GM23248 (cell line): ENCODE results near the gene ASPM. TPM values are rescaled to one million over a fixed set of nuclear protein-coding genes. Genes with fewer than 3 reads are reported as not detected.

Source experiments
- DNase-seq: peaks from one replicate; pipeline ENCODE4 v3.0.0-alpha.2; 2015
- H2AFZ ChIP-seq: fragments of 200-600 bp; sonication (generic); 2 replicates; pipeline ENCODE4 v1.6.1; 2016; ENCODE audit warnings: antibody characterized with exemption
- H3F3A ChIP-seq: fragments of 200-600 bp; sonication (generic); 2 replicates; pipeline ENCODE4 v1.6.1; 2016; ENCODE audit warnings: mild to moderate bottlenecking, antibody characterized with exemption, mixed run types; ENCODE audit not compliant: insufficient read depth
- H3K27ac ChIP-seq: fragments of 200-600 bp; sonication (generic); 2 replicates; pipeline ENCODE4 v1.5.1; 2016; ENCODE audit warnings: mild to moderate bottlenecking
- H3K27me3 ChIP-seq: fragments of 200-600 bp; sonication (generic); replicated peaks from 2 replicates; pipeline ENCODE4 v1.6.1; 2016; ENCODE audit warnings: mild to moderate bottlenecking; ENCODE audit not compliant: insufficient read depth
- H3K36me3 ChIP-seq: fragments of 200-600 bp; sonication (generic); 2 replicates; pipeline ENCODE4 v1.6.1; 2016; ENCODE audit warnings: low read depth, mild to moderate bottlenecking
- H3K4me1 ChIP-seq: fragments of 200-600 bp; sonication (generic); 2 replicates; pipeline ENCODE4 v1.6.1; 2016; ENCODE audit warnings: mild to moderate bottlenecking; ENCODE audit not compliant: insufficient read depth
- H3K4me2 ChIP-seq: fragments of 200-600 bp; sonication (generic); one replicate; pipeline ENCODE4 v1.6.1; 2016; ENCODE audit warnings: mild to moderate bottlenecking; ENCODE audit not compliant: unreplicated experiment
- H3K4me3 ChIP-seq: fragments of 200-600 bp; sonication (generic); 2 replicates; pipeline ENCODE4 v1.5.1; 2016; ENCODE audit warnings: mild to moderate bottlenecking
- H3K79me2 ChIP-seq: fragments of 200-600 bp; sonication (generic); 2 replicates; pipeline ENCODE4 v1.6.1; 2016; ENCODE audit warnings: mild to moderate bottlenecking; ENCODE audit not compliant: insufficient read depth
- H3K9ac ChIP-seq: fragments of 200-600 bp; sonication (generic); 2 replicates; pipeline ENCODE4 v1.6.1; 2016; ENCODE audit warnings: mild to moderate bottlenecking
- H3K9me2 ChIP-seq: fragments of 200-600 bp; sonication (generic); 2 replicates; pipeline ENCODE4 v1.6.1; 2016; ENCODE audit warnings: mixed run types, mild to moderate bottlenecking, moderate library complexity; ENCODE audit not compliant: insufficient read depth
- H3K9me3 ChIP-seq: fragments of 200-600 bp; sonication (generic); one replicate; pipeline ENCODE4 v1.6.1; 2017; ENCODE audit warnings: low read depth
- H4K20me1 ChIP-seq: fragments of 200-600 bp; sonication (generic); 2 replicates; pipeline ENCODE4 v1.6.0; 2016; ENCODE audit not compliant: insufficient read depth
- EZH2 ChIP-seq: fragments of 200-600 bp; sonication (generic); IDR thresholded peaks from 2 replicates; pipeline ENCODE4 v1.6.1; 2018; ENCODE audit warnings: antibody characterized with exemption, mild to moderate bottlenecking; ENCODE audit not compliant: insufficient read depth, poor library complexity, severe bottlenecking
- EZH2phosphoT487 ChIP-seq: fragments of 200-600 bp; sonication (generic); IDR thresholded peaks from 2 replicates; pipeline ENCODE4 v1.6.1; 2018; ENCODE audit warnings: antibody characterized with exemption, moderate library complexity, mild to moderate bottlenecking, low read depth; ENCODE audit not compliant: insufficient read depth
- WGBS, 2 experiments: methylation state at CpG; one replicate each; pipeline ENCODE4 v1.1.6; 2015 to 2017; ENCODE audit warnings: low lambda C conversion rate in 2 of 2, low coverage in 1 of 2; ENCODE audit errors: missing lambda C conversion rate in 2 of 2; 5-methylcytosine and 5-hydroxymethylcytosine counted together
- in situ Hi-C: fragments of 300-500 bp; cut with MboI; formaldehyde crosslinking; loops from 2 replicates; pipeline ENCODE4 v1.15.0; 2020
- polyA plus RNA-seq: library from polyadenylated mRNA; unstranded; fragments of >200 nt; fragmentation: Nextera tagmentation; extraction: Ambion mirVana; gene quantifications from 2 replicates; pipeline ENCODE4 v1.2.1, GENCODE V29; 2016
- total RNA-seq: library from RNA; depleted of rRNA; stranded (reverse); fragments of >200 nt; shearing (Covaris generic); gene quantifications from 2 replicates; pipeline ENCODE4 v1.2.3, GENCODE V29; 2014

The ASPM gene
- total and polyA plus RNA-seq, 2 experiments from 2014 or later, result 7.3 to 17.2 TPM

DNA sequence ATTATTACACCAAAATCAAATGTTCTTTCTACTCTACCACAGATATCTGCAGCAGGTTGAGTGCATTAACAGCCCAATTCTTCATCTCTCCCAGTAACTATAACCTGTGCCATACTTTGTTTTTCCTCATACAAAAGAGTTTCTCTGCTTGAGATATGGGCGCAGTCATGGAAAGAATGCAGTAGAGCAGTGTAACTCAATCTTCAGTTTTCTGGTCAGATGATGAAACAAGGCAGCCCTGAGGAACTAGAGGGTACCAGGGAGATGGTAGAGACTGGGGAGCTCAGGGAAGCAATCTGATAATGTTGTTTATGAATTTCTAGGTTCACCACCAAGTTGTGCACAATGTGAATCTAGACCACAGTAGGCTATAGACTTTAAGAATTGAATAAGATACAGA, 39.6 kb downstream of the ASPM start:
- WGBS, 2 experiments, result 91 to 95% methylated on average over 1 of the region's 1 CpG
- no peak overlapping the region for H3K4me2 ChIP-seq
- H3K9me2 ChIP-seq, result 0 out of 2 replicates have a peak, but pooled peaks cover 4% of the 10 kb centered on the region
- H3K9me3 ChIP-seq, result no peaks in the 10 kb centered on the region
- H4K20me1 ChIP-seq, result no peaks in the 10 kb centered on the region
- no peak overlapping the region for H2AFZ ChIP-seq
- H3K27ac ChIP-seq, result no peak overlapping the region
- no peaks in the 10 kb centered on the region; the same call in 1 of the 2 replicates for H3K79me2 ChIP-seq
- H3K36me3 ChIP-seq, result no peaks in the 10 kb centered on the region; the same call in 1 of the 2 replicates
- no peaks in the 10 kb centered on the region for H3K27me3 ChIP-seq
- H3K4me3 ChIP-seq, result no peak overlapping the region
- TF ChIP-seq EZH2phosphoT487, result no peak
- TF ChIP-seq EZH2, result no peak
- H3K4me1 ChIP-seq, result no peaks in the 10 kb centered on the region
- H3K9ac ChIP-seq, result no peak overlapping the region
- DNase-seq, result no peak
- no peaks in the 10 kb centered on the region for H3F3A ChIP-seq
- in situ Hi-C loops, result no loop called here

DNA sequence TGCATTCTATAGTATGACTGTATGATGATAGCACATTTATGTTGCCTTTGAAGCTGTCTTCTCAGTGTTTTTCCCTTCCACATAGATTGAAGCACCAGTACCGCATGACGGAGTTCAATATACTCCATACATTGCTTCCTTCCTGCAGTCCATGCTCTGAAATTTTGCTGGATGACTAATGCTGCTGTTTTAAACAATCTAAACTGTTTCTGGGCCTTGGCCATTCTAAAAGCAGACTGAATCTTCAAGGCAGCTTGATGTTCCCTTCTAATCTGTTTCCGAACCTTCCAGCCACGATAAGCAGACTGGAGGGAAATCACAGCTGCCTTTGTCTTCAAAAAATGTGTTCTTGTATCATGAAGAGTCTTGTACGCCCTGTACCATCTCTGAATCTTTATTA, 43.2 kb downstream of the ASPM start:
- in situ Hi-C loops, result no loop called here
- no peak overlapping the region for H3K4me2 ChIP-seq

DNA sequence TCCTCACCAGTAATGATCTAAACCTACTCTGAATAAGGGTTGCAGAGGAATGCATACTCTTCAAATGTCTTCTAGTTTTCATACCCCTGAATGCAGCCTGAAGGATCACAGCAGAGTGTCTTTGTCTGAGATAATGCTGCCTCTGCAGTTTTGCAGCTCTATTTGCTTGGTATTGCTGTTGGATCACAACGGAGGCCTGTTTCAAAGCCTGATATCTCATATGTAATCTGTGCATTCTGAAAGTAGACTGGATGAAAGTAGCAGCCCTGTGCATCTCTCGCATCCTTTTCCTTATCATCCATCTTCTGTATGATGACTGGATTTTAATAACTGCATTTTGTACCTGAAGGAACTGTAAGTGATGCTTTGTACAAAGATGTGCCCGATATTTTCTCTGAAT, 44.5 kb downstream of the ASPM start:
- 0 out of 2 replicates have a peak, but pooled peaks cover 4% of the 10 kb centered on the region for H3K9me2 ChIP-seq
- no peaks in the 10 kb centered on the region for H3K79me2 ChIP-seq
- in situ Hi-C loops, result no loop called here
- peaks cover 3% of the 10 kb centered on the region; the same call in 1 of the 2 replicates for H3K4me1 ChIP-seq
- no peaks in the 10 kb centered on the region for H3F3A ChIP-seq
- no peak overlapping the region for H3K9ac ChIP-seq
- no peak for DNase-seq
- no peak overlapping the region for H3K4me3 ChIP-seq
- no peak for TF ChIP-seq EZH2
- H3K4me2 ChIP-seq, result no peak overlapping the region
- H4K20me1 ChIP-seq, result no peaks in the 10 kb centered on the region
- H3K9me3 ChIP-seq, result no peaks in the 10 kb centered on the region
- no peaks in the 10 kb centered on the region; the same call in 1 of the 2 replicates for H3K36me3 ChIP-seq
- 98% methylated on average over 3 of the region's 3 CpGs for WGBS, 2 experiments
- H3K27me3 ChIP-seq, result no peaks in the 10 kb centered on the region
- H3K27ac ChIP-seq, result no peak overlapping the region
- no peak overlapping the region for H2AFZ ChIP-seq

More for the DNA sequence above, 43.2 kb downstream of the ASPM start:
- Histone ChIP-seq H3K9ac (no peak overlapping the region), H2AFZ (0 out of 2 replicates have a peak overlapping the region, but pooled peaks have one; percentile 21), H3F3A (no peaks in the 10 kb centered on the region), H3K79me2 (no peaks in the 10 kb centered on the region; the same call in 1 of the 2 replicates), H3K27me3 (no peaks in the 10 kb centered on the region), H3K27ac (no peak overlapping the region), H3K36me3 (no peaks in the 10 kb centered on the region; the same call in 1 of the 2 replicates), H4K20me1 (no peaks in the 10 kb centered on the region), H3K9me3 (no peaks in the 10 kb centered on the region), H3K9me2 (0 out of 2 replicates have a peak, but pooled peaks cover 4% of the 10 kb centered on the region), H3K4me3 (no peak overlapping the region), H3K4me1 (peaks cover 3% of the 10 kb centered on the region; the same call in 1 of the 2 replicates)
- TF ChIP-seq EZH2phosphoT487 (no peak), EZH2 (no peak)
- DNase-seq, result no peak
- 96 to 99% methylated on average over 5 of the region's 5 CpGs for WGBS, 2 experiments

DNA sequence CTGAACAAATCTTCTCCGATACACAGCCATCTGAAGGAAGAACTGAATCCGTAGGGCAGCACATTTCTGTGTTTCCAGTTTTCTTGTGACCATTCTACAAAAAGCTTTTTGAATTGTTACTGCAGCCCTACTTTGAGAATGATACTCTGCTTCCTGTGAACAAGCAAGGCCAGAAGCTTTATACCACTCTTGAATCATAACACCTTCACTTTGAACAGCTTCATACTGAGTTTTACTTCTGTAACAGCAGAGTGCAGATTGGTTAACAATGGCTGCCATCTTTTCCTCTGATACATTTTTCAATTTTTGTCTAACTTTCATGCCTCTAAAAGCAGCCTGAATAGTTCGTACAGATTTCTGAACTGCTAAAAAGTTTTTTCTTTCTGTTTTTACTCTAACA, 45.8 kb downstream of the ASPM start:
- Histone ChIP-seq H3K36me3 (no peaks in the 10 kb centered on the region; the same call in 1 of the 2 replicates), H3K9me3 (no peaks in the 10 kb centered on the region), H3K27me3 (no peaks in the 10 kb centered on the region), H2AFZ (peak overlapping the region; percentile 66), H3K4me1 (peaks cover 3% of the 10 kb centered on the region; the same call in 1 of the 2 replicates), H3K9ac (no peak overlapping the region), H3K79me2 (no peaks in the 10 kb centered on the region), H4K20me1 (no peaks in the 10 kb centered on the region), H3K4me2 (no peak overlapping the region), H3K9me2 (0 out of 2 replicates have a peak, but pooled peaks cover 2% of the 10 kb centered on the region), H3F3A (no peaks in the 10 kb centered on the region), H3K27ac (no peak overlapping the region), H3K4me3 (no peak overlapping the region)
- WGBS, 2 experiments, result 94 to 98% methylated on average over 3 of the region's 3 CpGs
- in situ Hi-C loops, result no loop called here
- DNase-seq, result no peak
- TF ChIP-seq EZH2phosphoT487, result no peak
- TF ChIP-seq EZH2, result no peak
